Measurements from ENCODE around the gene USP14. TPM values are rescaled to one million over a fixed set of nuclear protein-coding genes. Genes with fewer than 3 reads are reported as not detected.

USP14 gene
- total RNA-seq, 2 donors from 2014 or later: 36.0 to 55.9 TPM

DNA sequence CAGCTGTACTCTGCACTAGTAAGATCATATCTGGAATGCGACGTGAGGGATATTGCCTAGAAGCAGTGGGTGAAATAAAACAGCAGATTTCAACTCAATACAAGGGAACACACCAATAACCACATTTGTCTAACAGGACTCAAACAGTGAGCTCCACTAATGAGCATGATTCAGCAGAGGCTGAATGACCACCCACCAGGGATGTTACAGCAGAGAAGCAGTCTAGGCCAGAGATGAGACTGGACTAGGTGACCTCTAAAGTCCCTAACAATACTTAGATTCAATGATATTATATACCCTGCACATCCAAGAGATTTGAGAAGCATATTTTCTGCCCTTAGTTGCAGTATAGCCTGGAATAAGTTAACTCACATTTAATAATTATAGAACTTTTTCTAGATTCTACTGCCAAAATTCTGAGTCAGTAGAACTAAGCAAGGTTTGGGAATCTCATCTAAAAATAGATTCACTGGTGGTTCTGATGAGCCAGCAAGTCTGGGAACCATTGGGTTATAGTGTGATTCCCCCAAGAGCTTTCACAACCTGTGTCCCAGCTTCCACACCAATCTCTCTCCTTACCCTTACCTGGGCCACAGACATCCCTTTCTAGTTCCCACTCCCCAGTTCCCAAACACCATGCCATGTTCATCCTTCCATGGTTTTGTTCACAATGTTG lies 103.2 kb downstream of the USP14 start:
- Histone ChIP-seq H3K4me1 (no peaks in the 10 kb centered on the region), H3K27me3 (no peaks in the 10 kb centered on the region), H3K9ac (ENCODE audit: low read depth in 2 of 2, low read length in 2 of 2) (no peak overlapping the region), H3K4me3 (no peak overlapping the region), H3K36me3 (no peaks in the 10 kb centered on the region), H3K27ac (no peak overlapping the region), H3K9me3 (no peaks in the 10 kb centered on the region)
- TF ChIP-seq, protein P1, sequence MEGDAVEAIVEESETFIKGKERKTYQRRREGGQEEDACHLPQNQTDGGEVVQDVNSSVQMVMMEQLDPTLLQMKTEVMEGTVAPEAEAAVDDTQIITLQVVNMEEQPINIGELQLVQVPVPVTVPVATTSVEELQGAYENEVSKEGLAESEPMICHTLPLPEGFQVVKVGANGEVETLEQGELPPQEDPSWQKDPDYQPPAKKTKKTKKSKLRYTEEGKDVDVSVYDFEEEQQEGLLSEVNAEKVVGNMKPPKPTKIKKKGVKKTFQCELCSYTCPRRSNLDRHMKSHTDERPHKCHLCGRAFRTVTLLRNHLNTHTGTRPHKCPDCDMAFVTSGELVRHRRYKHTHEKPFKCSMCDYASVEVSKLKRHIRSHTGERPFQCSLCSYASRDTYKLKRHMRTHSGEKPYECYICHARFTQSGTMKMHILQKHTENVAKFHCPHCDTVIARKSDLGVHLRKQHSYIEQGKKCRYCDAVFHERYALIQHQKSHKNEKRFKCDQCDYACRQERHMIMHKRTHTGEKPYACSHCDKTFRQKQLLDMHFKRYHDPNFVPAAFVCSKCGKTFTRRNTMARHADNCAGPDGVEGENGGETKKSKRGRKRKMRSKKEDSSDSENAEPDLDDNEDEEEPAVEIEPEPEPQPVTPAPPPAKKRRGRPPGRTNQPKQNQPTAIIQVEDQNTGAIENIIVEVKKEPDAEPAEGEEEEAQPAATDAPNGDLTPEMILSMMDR (IDR thresholded peaks at IDR 0.05): no peak
- intact Hi-C loops (cut with DNase I): no loop called here
- DNase-seq: no peak

Small RNAs within 50 kb of the gene (microRNA-seq; reads per million reads assigned to microRNA genes)
- gene MIR8078: not detected

Other genes starting within 250 kb of the USP14 start
- under 1 TPM in 1 of 2 donors, not detected in 1; 0.27 TPM for gene TUBB8B, start 108.9 kb upstream of the USP14 start, total RNA-seq
- 10 to 100 TPM; 17.8 to 32.9 TPM for gene THOC1, start 109.5 kb downstream of the USP14 start, total RNA-seq